ENCODE results near the gene CHST9.

The CHST9 gene

GRCh38 chr18:26862084-26862483 is 323.0 kb downstream of the CHST9 start:
- H3K4me3 ChIP-seq (replicated peaks; ENCODE audit: low read depth, low read length), result no peak overlapping the region
- no peak for TF ChIP-seq CTCF (IDR thresholded peaks at IDR 0.05; ENCODE audit: low read depth, low read length, missing control alignments)
- no peak for DNase-seq (ENCODE audit: extremely low read depth, low read depth)

Data from HFF-Myc (cell line).